Measurements from ENCODE around the gene VEZT.
"Not testable (repeated sequence)": the region's sequence is repeated elsewhere in the genome, so short reads cannot be mapped to it uniquely, and the experiment has no call there.

The VEZT gene

GRCh38 chr12:95258151-95258550 lies 40.5 kb downstream of the VEZT start:
- DNase-seq, result no peak

GRCh38 chr12:95258803-95259202 lies 41.2 kb downstream of the VEZT start:
- DNase-seq, result no peak

GRCh38 chr12:95259368-95259767 lies 41.8 kb downstream of the VEZT start:
- DNase-seq, result no peak

GRCh38 chr12:95261109-95261508 lies 43.5 kb downstream of the VEZT start:
- DNase-seq, result no peak

- no peak for DNase-seq
Observed at GRCh38 chr12:95262808-95263207, 45.2 kb downstream of the VEZT start.

GRCh38 chr12:95265765-95266164 lies 48.2 kb downstream of the VEZT start:
- no peak for DNase-seq

- no peak for DNase-seq
Observed at GRCh38 chr12:95266254-95266653, 48.6 kb downstream of the VEZT start.

GRCh38 chr12:95269892-95270291 lies 52.3 kb downstream of the VEZT start:
- no peak for DNase-seq

- DNase-seq, result no peak
Observed at GRCh38 chr12:95271465-95271864, 53.9 kb downstream of the VEZT start.

- DNase-seq, result no peak
Observed at GRCh38 chr12:95277139-95277538, 59.5 kb downstream of the VEZT start.

- no peak for DNase-seq
Observed at GRCh38 chr12:95279856-95280255, 62.2 kb downstream of the VEZT start.

GRCh38 chr12:95282266-95282665 lies 64.7 kb downstream of the VEZT start:
- no peak for DNase-seq

- no peak for DNase-seq
Observed at GRCh38 chr12:95283371-95283770, 65.8 kb downstream of the VEZT start.

- no peak for DNase-seq
Observed at GRCh38 chr12:95286713-95287112, 69.1 kb downstream of the VEZT start.

GRCh38 chr12:95291501-95291900 lies 73.9 kb downstream of the VEZT start:
- no peak for DNase-seq

GRCh38 chr12:95298916-95299315 lies 81.3 kb downstream of the VEZT start:
- no peak for DNase-seq

- no peak for DNase-seq
Observed at GRCh38 chr12:95300286-95300685, 82.7 kb downstream of the VEZT start.

GRCh38 chr12:95303476-95303875 lies 85.9 kb downstream of the VEZT start:
- no peak for DNase-seq

GRCh38 chr12:95304673-95305198 lies 87.1 kb downstream of the VEZT start:
- DNase-seq, result no peak

- no peak for DNase-seq
Observed at GRCh38 chr12:95312656-95313055, 95.0 kb downstream of the VEZT start.

- not testable (repeated sequence) for DNase-seq
Observed at GRCh38 chr12:95314756-95315155, 97.1 kb downstream of the VEZT start.

- DNase-seq, result no peak
Observed at GRCh38 chr12:95316798-95317197, 99.2 kb downstream of the VEZT start.

- no peak for DNase-seq
Observed at GRCh38 chr12:95318071-95318545, 100.5 kb downstream of the VEZT start.

- no peak for DNase-seq
Observed at GRCh38 chr12:95319694-95320331, 102.2 kb downstream of the VEZT start.
